Measurements from ENCODE around the gene ZNF682.

Gene ZNF682

GRCh38 chr19:19956434-19957075, 82.8 kb downstream of the ZNF682 start:
- TF ChIP-seq CTCF (IDR thresholded peaks at IDR 0.05; ENCODE audit: control extremely low read depth, extremely low read depth, low read depth, missing control alignments): no peak
- ChIA-PET POLR2A (no interaction called here), CTCF (interaction anchor here (1.3 to 1.4 kb wide), 2 partner anchors 16 to 425 kb away, joined by 3 to 4 read pairs; no protein-coding TSS in a partner anchor)
- DNase-seq (ENCODE audit: extremely low spot score): no peak

- TF ChIP-seq CTCF (IDR thresholded peaks at IDR 0.05; ENCODE audit: control extremely low read depth, extremely low read depth, low read depth, missing control alignments): no peak
- CTCF ChIA-PET: no interaction called here
- no peak for DNase-seq (ENCODE audit: extremely low spot score)
- POLR2A ChIA-PET: no interaction called here
Measured at GRCh38 chr19:19955208-19955607, 84.1 kb downstream of the ZNF682 start.

Measured in GM10248 (cell line).